ENCODE results near the gene TEX11.
A peak's percentile ranks its signal among the peaks of the same experiment; 100 is the strongest.
"Not testable (repeated sequence)": the region's sequence is repeated elsewhere in the genome, so short reads cannot be mapped to it uniquely, and the experiment has no call there.

Gene TEX11

DNA sequence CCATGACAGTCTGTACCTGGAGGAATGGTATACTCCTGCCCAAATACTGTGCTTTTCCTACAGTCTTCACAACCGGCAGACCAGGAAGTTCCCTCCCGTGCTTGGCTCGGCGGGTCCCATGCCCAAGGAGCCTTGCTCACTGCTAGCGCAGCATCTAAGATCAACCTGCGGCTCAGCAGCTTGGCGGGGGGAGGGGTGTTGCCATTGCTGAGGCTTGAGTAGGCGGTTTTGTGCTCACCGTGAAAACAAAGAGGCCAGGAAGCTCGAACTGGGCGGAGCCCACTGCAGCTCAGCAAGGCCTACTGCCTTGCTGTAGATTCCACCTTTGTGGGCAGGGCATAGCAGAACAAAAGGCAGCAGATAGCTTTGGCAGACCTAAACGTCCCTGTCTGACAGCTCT, 152.7 kb downstream of the TEX11 start:
- DNase-seq (ENCODE audit: low read depth), result no peak

- DNase-seq (ENCODE audit: low read depth), result no peak
Observed at GRCh38 chrX:70754169-70754848, 154.2 kb downstream of the TEX11 start.

GRCh38 chrX:70733774-70734173, 174.7 kb downstream of the TEX11 start:
- DNase-seq (ENCODE audit: low read depth), result not testable (repeated sequence)

- not testable (repeated sequence) for DNase-seq (ENCODE audit: low read depth)
Observed at GRCh38 chrX:70727961-70728360, 180.6 kb downstream of the TEX11 start.

GRCh38 chrX:70720721-70721120, 187.8 kb downstream of the TEX11 start:
- DNase-seq (ENCODE audit: low read depth), result no peak

DNA sequence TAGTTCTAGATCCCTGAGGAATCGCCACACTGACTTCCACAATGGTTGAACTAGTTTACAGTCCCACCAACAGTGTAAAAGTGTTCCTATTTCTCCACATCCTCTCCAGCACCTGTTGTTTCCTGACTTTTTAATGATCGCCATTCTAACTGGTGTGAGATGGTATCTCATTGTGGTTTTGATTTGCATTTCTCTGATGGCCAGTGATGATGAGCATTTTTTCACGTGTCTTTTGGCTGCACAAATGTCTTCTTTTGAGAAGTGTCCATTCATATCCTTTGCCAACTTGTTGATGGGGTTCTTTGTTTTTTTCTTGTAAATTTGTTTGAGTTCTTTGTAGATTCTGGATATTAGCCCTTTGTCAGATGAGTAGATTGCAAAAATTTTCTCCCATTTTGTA, 197.2 kb downstream of the TEX11 start:
- DNase-seq (ENCODE audit: low read depth), result not testable (repeated sequence)

GRCh38 chrX:70694339-70695122, 214.0 kb downstream of the TEX11 start:
- DNase-seq (ENCODE audit: low read depth), result no peak

DNA sequence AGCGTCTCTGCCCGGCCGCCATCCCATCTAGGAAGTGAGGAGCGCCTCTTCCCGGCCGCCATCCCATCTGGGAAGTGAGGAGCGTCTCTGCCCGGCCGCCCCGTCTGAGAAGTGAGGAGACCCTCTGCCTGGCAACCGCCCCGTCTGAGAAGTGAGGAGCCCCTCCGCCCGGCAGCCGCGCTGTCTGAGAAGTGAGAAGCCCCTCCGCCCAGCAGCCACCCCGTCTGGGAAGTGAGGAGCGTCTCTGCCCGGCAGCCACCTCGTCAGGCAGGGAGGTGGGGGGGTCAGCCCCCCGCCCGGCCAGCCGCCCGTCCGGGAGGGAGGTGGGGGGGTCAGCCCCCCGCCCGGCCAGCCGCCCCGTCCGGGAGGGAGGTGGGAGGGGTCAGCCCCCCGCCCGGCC, 229.1 kb downstream of the TEX11 start:
- DNase-seq (ENCODE audit: low read depth), result not testable (repeated sequence)

GRCh38 chrX:70675284-70675683, 233.2 kb downstream of the TEX11 start:
- no peak for DNase-seq (ENCODE audit: low read depth)

DNA sequence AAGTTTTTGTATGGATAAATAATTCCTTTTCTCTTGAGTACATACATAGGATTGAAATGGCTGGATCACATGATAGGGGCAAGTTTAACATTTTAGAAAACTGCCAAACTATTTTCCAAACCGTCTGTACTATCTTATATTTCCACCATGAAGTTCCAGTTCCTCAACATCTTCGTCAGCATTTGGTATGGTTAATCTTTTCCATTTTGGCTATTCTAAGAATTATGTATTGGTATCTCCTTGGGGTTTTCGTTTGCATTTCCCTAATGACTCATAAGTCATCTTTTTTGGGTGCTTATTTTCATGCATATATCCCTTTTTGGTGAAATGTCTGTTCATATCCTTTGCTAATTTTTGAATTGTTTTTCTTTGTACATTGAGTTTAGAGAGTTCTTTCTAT, 236.2 kb downstream of the TEX11 start:
- no peak for DNase-seq (ENCODE audit: low read depth)

DNA sequence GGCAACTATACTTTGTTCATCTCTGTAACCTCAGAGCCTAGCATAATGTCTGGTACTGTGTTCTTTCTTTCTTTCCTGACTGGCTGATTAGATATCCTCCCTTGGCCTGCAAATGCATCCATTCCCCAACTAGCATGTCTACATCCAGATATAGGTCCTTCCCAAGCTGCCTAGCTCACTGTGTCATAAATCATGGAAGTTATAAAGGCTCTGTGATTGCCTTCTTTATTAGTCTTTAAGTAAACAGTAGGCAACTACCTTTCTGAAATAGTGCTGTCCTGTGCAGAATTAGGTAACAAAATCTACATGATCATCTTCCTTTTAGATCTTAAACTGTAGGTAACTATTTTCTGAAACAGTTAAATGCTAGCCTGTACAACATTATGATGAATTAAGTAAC, 239.4 kb downstream of the TEX11 start:
- no peak for DNase-seq (ENCODE audit: low read depth)

DNA sequence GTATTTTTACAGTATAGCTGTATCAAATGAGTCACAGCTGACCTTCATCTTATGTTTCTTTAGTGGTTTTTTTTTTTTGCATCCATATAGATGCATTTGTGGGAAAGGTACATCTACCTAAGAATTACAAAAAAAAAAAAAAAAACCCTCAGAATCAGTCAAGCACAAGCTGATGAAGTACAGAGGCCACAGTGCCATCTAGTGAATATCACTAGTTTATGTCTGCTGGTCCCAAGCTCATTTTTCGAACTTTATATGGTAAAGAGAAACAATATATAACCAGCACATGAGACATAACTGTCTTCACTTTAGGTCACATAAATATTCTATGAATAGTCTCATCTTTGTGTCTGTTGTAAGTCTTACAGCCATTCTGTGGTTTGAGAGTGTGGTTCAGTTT, 243.8 kb downstream of the TEX11 start:
- DNase-seq (ENCODE audit: low read depth), result peak; percentile 0

- DNase-seq (ENCODE audit: low read depth), result not testable (repeated sequence)
Observed at GRCh38 chrX:70661124-70661523, 247.4 kb downstream of the TEX11 start.

DNA sequence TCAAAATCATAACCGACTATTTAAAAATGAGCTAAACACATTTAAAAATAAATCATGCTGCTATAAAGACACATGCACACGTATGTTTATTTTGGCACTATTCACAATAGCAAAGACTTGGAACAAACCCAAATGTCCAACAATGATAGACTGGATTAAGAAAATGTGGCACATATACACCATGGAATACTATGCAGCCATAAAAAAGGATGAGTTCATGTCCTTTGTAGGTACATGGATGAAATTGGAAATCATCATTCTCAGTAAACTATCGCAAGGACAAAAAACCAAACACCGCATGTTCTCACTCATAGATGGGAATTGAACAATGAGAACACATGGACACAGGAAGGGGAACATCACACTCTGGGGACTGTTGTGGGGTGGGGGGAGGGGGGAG, 251.0 kb downstream of the TEX11 start:
- not testable (repeated sequence) for DNase-seq (ENCODE audit: low read depth)

DNA sequence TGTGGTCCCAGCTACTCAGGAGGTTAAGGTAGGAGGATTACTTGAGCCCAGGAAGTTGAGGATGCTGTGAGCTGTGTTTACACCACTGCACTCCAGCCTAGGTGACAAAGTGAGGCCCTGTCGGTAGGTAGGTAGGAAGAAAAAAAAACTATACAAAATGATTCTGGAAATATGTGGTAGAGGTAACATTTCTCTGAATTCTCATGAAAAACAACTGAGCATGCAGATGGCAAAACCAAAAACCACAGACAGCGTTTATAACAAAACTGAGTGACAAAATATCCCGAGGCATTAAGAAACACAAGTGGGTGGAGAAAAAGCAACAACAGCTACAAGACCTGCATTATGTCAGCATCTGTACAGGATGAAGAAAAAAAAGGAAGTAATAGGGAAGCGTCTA, 252.2 kb downstream of the TEX11 start:
- DNase-seq (ENCODE audit: low read depth), result no peak

- not testable (repeated sequence) for DNase-seq (ENCODE audit: low read depth)
Observed at GRCh38 chrX:70647910-70648309, 260.6 kb downstream of the TEX11 start.

- DNase-seq (ENCODE audit: low read depth), result no peak
Observed at GRCh38 chrX:70636218-70636617, 272.3 kb downstream of the TEX11 start.

DNA sequence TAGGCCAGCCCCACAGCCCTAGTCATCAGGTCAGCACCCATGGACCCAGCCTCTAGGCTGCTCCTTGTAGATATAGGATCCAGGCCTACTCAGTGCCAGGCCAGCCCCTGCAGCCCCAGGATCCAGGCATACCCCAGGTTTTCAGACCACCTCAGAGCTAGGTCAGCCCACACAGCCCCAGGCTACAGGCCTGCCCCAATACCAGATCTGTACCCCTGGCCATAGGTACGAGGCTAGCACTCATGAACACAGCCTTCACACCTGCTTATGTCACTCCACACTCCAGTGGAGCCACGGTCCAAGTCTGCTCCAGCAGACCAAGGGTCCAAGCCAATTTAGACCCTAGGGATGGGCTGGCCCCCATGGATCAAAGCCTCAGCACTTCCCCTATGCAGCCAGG, 272.8 kb downstream of the TEX11 start:
- DNase-seq (ENCODE audit: low read depth), result no peak

- no peak for DNase-seq (ENCODE audit: low read depth)
Observed at GRCh38 chrX:70635227-70635626, 273.3 kb downstream of the TEX11 start.

- DNase-seq (ENCODE audit: low read depth), result no peak
Observed at GRCh38 chrX:70621743-70622142, 286.8 kb downstream of the TEX11 start.

DNA sequence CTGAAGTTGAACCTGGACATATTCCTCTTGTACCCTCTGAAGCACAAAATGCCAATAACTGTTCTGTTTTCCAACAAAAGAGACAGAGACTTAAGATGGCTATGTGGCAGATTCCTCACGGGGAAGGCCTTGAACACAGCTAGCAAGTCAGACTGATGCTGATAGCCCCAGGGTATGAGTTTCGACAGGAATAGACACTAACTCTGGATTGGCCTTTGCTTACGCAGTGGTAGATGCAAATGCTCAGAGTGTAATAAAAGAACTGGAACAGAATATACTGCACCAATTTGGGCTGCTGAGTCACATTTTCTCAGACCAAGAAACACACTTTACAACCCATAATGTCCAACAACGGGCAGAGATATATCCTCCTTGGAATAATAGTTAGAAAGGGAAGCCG, 290.0 kb downstream of the TEX11 start:
- DNase-seq (ENCODE audit: low read depth), result no peak

GRCh38 chrX:70613295-70613694, 295.2 kb downstream of the TEX11 start:
- DNase-seq (ENCODE audit: low read depth), result peak; percentile 5

- DNase-seq (ENCODE audit: low read depth), result no peak
Observed at GRCh38 chrX:70605352-70605751, 303.2 kb downstream of the TEX11 start.

- DNase-seq (ENCODE audit: low read depth), result peak; percentile 27
Observed at GRCh38 chrX:70592091-70592490, 316.4 kb downstream of the TEX11 start.
